Gastroesophageal sphincter (tissue), 3 donors: ENCODE results near the gene NFIX.

ENCODE experiments used
- POLR2A ChIP-seq, 2 donors: fragments of 450-650 bp; IDR thresholded peaks; one replicate each; pipeline ENCODE4 v1.6.1; 2017; ENCODE audit warnings: antibody characterized with exemption in 2 of 2, mild to moderate bottlenecking in 2 of 2, moderate library complexity in 1 of 2
- TF ChIP-seq, protein P1 (sequence below), 4 experiments: fragments of 200-600 bp in 2 of 4; fragments of 450-650 bp in 2 of 4; sonication (generic) in 1 of 4; IDR thresholded peaks; one replicate each; pipeline ENCODE4 v1.5.1; 2017 to 2019; ENCODE audit warnings: antibody characterized with exemption in 4 of 4, mild to moderate bottlenecking in 2 of 4, moderate library complexity in 2 of 4

DNA sequence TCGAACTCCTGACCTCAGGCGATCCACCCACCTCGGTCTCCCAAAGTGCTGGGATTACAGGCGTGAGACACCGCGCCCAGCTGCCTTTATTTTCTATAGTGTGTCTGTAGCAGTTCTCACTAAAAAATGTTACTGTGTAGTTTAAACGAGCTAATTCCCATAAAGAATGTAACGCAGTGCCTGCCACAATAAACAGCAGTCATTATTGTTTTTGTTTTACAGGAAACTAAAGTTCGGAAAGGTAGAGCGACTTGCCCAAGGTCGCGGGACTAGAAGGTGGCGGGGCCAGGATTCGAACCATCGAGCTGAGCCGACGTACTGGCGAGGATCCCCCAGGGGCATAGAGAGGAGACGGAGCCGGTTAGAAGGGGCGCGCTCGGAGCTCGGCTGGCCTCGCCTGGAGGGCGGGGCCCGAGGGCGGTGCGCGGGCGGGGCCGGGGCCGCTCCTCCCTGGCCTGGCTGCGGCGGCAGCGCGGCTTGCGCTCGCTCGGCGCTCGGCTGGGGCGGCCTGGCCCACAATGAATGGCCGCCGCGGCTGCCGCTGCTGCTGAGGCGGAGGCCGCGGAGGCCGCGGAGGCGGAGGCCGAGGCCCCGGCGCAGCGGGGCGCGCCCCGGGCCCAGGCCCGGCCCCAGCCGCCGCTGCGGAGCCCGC, 122.6 kb downstream of the NFIX start, which contains the start of gene NACC1:
- TF ChIP-seq, protein P1, sequence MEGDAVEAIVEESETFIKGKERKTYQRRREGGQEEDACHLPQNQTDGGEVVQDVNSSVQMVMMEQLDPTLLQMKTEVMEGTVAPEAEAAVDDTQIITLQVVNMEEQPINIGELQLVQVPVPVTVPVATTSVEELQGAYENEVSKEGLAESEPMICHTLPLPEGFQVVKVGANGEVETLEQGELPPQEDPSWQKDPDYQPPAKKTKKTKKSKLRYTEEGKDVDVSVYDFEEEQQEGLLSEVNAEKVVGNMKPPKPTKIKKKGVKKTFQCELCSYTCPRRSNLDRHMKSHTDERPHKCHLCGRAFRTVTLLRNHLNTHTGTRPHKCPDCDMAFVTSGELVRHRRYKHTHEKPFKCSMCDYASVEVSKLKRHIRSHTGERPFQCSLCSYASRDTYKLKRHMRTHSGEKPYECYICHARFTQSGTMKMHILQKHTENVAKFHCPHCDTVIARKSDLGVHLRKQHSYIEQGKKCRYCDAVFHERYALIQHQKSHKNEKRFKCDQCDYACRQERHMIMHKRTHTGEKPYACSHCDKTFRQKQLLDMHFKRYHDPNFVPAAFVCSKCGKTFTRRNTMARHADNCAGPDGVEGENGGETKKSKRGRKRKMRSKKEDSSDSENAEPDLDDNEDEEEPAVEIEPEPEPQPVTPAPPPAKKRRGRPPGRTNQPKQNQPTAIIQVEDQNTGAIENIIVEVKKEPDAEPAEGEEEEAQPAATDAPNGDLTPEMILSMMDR (IDR thresholded peaks at IDR 0.05) = no peak
- TF ChIP-seq POLR2A (IDR thresholded peaks at IDR 0.05) = no peak
